GM12865 (cell line): ENCODE data around the gene BAG1.

ENCODE experiments used
- DNase-seq: peaks from one replicate; pipeline ENCODE4 v3.0.0; 2010; ENCODE audit warnings: low read depth
- H3K4me3 ChIP-seq: 2 replicates; pipeline ENCODE4 v1.5.1; 2011; ENCODE audit warnings: mild to moderate bottlenecking, low read depth, low read length, control low read depth
- TF ChIP-seq, protein P1 (sequence below): IDR thresholded peaks from 2 replicates; pipeline ENCODE4 v1.5.1; 2011; ENCODE audit warnings: low read length, control low read depth, low read depth, inconsistent platforms; ENCODE audit not compliant: insufficient read depth; ENCODE audit errors: missing control alignments

Gene BAG1

DNA sequence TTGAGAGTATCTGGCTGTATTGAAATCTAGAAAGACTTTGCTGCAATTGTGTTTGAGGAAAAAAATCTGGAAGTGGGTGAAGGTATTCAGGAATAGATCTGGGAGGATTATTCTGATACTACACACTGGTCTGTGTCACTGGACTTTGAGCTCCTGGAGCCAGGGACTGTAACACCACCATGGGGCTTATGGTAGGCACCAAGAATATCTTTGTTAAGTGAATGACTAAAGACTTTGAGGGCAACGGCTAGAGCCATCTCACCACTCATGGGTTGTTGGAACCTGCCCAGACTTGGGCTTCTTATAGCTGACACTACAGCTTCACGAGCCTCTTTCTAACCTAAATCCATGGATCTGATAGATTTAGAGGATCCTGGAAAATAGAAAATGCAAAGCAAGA, 36.0 kb upstream of the BAG1 start:
- DNase-seq = no peak
- no peak overlapping the region for H3K4me3 ChIP-seq
- TF ChIP-seq, protein P1, sequence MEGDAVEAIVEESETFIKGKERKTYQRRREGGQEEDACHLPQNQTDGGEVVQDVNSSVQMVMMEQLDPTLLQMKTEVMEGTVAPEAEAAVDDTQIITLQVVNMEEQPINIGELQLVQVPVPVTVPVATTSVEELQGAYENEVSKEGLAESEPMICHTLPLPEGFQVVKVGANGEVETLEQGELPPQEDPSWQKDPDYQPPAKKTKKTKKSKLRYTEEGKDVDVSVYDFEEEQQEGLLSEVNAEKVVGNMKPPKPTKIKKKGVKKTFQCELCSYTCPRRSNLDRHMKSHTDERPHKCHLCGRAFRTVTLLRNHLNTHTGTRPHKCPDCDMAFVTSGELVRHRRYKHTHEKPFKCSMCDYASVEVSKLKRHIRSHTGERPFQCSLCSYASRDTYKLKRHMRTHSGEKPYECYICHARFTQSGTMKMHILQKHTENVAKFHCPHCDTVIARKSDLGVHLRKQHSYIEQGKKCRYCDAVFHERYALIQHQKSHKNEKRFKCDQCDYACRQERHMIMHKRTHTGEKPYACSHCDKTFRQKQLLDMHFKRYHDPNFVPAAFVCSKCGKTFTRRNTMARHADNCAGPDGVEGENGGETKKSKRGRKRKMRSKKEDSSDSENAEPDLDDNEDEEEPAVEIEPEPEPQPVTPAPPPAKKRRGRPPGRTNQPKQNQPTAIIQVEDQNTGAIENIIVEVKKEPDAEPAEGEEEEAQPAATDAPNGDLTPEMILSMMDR = no peak

GRCh38 chr9:33297432-33297831, 32.9 kb upstream of the BAG1 start:
- peak overlapping the region; percentile 42 for H3K4me3 ChIP-seq
- TF ChIP-seq, protein P1 = no peak
- DNase-seq = peak; percentile 90

DNA sequence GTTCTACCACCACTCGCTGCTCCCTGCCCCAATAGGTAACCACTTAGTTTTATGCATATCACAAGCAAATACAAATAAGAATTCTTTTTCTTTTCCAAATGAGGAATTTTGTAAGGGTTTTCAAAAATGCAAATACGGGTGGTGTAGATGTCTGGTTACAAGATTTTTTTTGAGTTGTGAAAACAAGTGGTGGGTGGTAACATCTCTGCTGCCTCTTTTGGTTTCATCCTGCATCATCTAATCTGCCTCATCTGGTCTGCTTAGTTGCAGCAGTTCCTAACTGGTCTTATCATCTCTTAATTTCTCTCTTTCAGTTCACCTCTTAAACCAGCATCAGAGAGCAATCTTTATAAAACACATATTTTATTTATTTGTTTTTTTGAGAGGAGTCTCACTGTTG, 31.1 kb upstream of the BAG1 start:
- TF ChIP-seq, protein P1 = no peak
- DNase-seq = peak; percentile 70
- H3K4me3 ChIP-seq = peak overlapping the region; percentile 42

DNA sequence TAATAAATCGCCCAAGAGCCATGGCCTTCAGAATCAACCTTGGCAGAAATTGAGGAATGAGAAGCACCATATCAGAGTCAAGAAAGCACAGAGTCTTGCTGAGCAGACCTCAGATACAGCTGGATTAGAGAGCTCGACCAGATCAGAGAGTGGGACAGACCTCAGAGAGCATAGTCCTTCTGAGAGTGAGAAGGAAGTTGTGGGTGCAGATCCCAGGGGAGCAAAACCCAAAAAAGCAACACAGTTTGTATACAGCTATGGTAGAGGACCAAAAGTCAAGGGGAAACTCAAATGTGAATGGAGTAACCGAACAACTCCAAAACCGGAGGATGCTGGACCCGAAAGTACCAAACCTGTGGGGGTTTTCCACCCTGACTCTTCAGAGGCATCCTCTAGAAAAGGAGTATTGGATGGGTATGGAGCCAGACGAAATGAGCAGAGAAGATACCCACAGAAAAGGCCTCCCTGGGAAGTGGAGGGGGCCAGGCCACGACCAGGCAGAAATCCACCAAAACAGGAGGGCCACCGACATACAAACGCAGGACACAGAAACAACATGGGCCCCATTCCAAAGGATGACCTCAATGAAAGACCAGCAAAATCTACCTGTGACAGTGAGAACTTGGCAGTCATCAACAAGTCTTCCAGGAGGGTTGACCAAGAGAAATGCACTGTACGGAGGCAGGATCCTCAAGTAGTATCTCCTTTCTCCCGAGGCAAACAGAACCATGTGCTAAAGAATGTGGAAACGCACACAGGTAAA, 30.3 kb upstream of the BAG1 start:
- H3K4me3 ChIP-seq = peak overlapping the region; percentile 29
- DNase-seq = peak; percentile 21
- TF ChIP-seq, protein P1 = no peak

DNA sequence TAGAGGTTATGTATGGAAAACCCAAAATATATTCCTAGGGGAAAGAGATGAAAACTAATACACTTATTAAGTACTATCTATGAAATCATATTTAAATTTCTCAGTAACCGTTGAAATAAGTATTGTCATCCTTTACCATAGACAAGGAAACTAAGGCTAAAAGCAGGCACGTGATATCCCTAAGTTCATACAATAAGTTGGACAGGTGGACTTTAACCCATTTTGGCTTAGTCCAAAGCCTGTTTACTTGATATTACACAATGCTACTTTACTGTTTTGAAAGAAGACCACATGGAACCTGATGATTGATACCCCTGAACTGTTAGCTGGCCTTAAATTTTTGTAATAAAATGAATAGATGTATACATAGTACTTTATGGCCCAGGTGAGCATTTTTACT, 29.3 kb upstream of the BAG1 start:
- H3K4me3 ChIP-seq = no peak overlapping the region
- TF ChIP-seq, protein P1 = no peak

DNA sequence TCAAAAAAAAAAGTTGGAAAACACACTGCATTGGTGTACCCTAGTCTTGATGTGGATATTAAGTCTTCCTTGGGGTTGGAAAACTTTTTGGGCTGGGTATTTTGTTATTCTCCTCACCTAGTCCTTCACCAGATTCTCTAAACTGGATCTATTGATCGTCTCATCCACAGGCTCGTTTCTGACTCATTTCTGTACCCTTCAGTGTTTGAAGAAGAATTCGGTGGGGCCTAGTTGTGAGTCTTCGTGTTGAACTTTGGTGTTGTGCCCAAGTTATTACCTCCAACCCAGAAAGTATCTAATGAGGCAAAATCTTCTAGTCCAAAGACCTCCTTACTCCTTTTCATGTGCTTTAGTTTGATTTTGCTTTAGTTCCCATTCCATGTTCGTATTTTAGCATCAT, 27.4 kb upstream of the BAG1 start:
- TF ChIP-seq, protein P1 = no peak
- peak overlapping the region; percentile 3; the same call in 1 of the 2 replicates for H3K4me3 ChIP-seq
- no peak for DNase-seq

More for the DNA sequence above, 29.3 kb upstream of the BAG1 start:
- no peak for DNase-seq

DNA sequence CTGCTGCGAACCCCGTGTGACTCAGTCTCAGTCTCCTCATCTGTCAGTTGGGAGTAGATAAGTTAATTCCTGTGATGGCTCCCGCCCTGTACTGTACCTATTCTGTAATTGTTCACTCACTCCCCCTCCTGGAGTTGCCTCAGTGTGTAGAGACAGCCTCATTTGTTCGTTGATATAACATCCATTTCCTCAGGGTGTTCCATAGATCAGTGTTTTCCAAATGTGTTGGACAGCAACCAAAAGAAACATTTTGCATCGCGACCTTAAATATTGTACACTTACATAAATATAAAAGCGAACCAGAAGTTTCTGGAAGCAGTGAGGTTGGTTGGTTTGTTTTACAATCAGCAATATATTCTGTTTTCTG, 26.5 kb upstream of the BAG1 start:
- TF ChIP-seq, protein P1 = no peak
- DNase-seq = no peak

More for the DNA sequence above, 26.5 kb upstream of the BAG1 start:
- H3K4me3 ChIP-seq = peak overlapping the region; percentile 85
